Measurements from ENCODE around the gene APBB2.

Gene APBB2

GRCh38 chr4:41095192-41095872, 119.0 kb downstream of the APBB2 start:
- ChIA-PET CTCF (interaction anchor here (1.0 to 2.0 kb wide), 2 partner anchors 9 to 18 kb away, joined by 4 to 6 read pairs; no protein-coding TSS in a partner anchor), POLR2A (interaction anchor here (0.6 kb wide), 2 partner anchors 15 to 112 kb away, joined by 3 read pairs; no protein-coding TSS in a partner anchor)
- DNase-seq (ENCODE audit: low read depth, low spot score), result no peak
- TF ChIP-seq CTCF (IDR thresholded peaks at IDR 0.05; ENCODE audit: insufficient read depth, low read length, missing control alignments), result no peak
- H3K4me3 ChIP-seq (ENCODE audit: low read depth, low read length), result no peak overlapping the region

- TF ChIP-seq CTCF (IDR thresholded peaks at IDR 0.05; ENCODE audit: insufficient read depth, low read length, missing control alignments), result no peak
- DNase-seq (ENCODE audit: low read depth, low spot score), result no peak
- ChIA-PET POLR2A (interaction anchor here (0.6 kb wide), 1 partner anchor 131 kb away, joined by 4 read pairs; no protein-coding TSS in a partner anchor), CTCF (interaction anchor here (1.5 kb wide), 1 partner anchor 168 kb away, joined by 4 read pairs; no protein-coding TSS in a partner anchor)
- no peak overlapping the region for H3K4me3 ChIP-seq (ENCODE audit: low read depth, low read length)
Observed at GRCh38 chr4:41092128-41092527, 122.2 kb downstream of the APBB2 start.

GRCh38 chr4:41081847-41082246, 132.5 kb downstream of the APBB2 start:
- no peak overlapping the region for H3K4me3 ChIP-seq (ENCODE audit: low read depth, low read length)
- ChIA-PET POLR2A (no interaction called here), CTCF (interaction anchor here (1.3 to 1.8 kb wide), 2 partner anchors 19 to 157 kb away, joined by 3 to 5 read pairs; no protein-coding TSS in a partner anchor)
- TF ChIP-seq CTCF (IDR thresholded peaks at IDR 0.05; ENCODE audit: insufficient read depth, low read length, missing control alignments), result no peak
- DNase-seq (ENCODE audit: low read depth, low spot score), result no peak

- POLR2A ChIA-PET, result interaction anchor here (0.6 kb wide), 1 partner anchor 14 kb away, joined by 3 read pairs; no protein-coding TSS in a partner anchor
- CTCF ChIA-PET, result interaction anchor here (1.4 kb wide), 1 partner anchor 9 kb away, joined by 3 read pairs; no protein-coding TSS in a partner anchor
- H3K4me3 ChIP-seq (ENCODE audit: low read depth, low read length), result no peak overlapping the region
- no peak for TF ChIP-seq CTCF (IDR thresholded peaks at IDR 0.05; ENCODE audit: insufficient read depth, low read length, missing control alignments)
- no peak for DNase-seq (ENCODE audit: low read depth, low spot score)
Observed at GRCh38 chr4:41080976-41081375, 133.4 kb downstream of the APBB2 start.

- TF ChIP-seq CTCF (IDR thresholded peaks at IDR 0.05; ENCODE audit: insufficient read depth, low read length, missing control alignments), result no peak
- CTCF ChIA-PET, result interaction anchor here (0.8 to 1.4 kb wide), 2 partner anchors 9 to 10 kb away, joined by 3 read pairs; no protein-coding TSS in a partner anchor
- POLR2A ChIA-PET, result interaction anchor here (0.6 kb wide), 1 partner anchor 15 kb away, joined by 3 read pairs; no protein-coding TSS in a partner anchor
- H3K4me3 ChIP-seq (ENCODE audit: low read depth, low read length), result no peak overlapping the region
- no peak for DNase-seq (ENCODE audit: low read depth, low spot score)
Observed at GRCh38 chr4:41079881-41080560, 134.3 kb downstream of the APBB2 start.

- no peak for TF ChIP-seq CTCF (IDR thresholded peaks at IDR 0.05; ENCODE audit: insufficient read depth, low read length, missing control alignments)
- ChIA-PET CTCF (interaction anchor here (1.4 kb wide), 1 partner anchor 17 kb away, joined by 4 read pairs; no protein-coding TSS in a partner anchor), POLR2A (no interaction called here)
- no peak overlapping the region for H3K4me3 ChIP-seq (ENCODE audit: low read depth, low read length)
- DNase-seq (ENCODE audit: low read depth, low spot score), result no peak
Observed at GRCh38 chr4:41077628-41078027, 136.7 kb downstream of the APBB2 start.
